ENCODE measurements around the gene GRAP2. TPM values are rescaled to one million over a fixed set of nuclear protein-coding genes. Genes with fewer than 3 reads are reported as not detected.
A peak's percentile ranks its signal among the peaks of the same experiment; 100 is the strongest.

The GRAP2 gene
- total and polyA plus RNA-seq, 9 of the 15 experiments (the other 6 are each of a cell fraction or from before 2014, with no cell fraction given) = 4.8 to 88.7 (median 60.4) TPM

DNA sequence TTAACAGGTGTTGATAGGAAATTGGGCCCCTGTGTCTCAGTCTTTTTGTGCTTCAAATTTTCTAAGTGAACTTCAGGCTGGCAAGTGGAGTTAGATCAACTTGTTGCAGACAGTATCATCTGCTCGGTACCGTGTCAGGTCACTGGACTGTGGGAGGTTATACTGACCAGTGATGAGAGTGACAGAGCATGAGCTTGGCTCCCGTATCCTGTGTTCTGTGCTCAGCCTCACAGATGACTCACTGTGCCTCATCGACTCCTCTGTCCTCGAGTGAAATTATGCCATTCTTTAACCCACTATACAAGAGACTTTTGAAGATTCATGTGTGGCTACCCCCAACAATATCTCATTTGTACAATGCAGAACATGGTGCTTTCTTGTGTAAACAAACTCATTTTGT is 7.9 kb downstream of the GRAP2 start (continued):
- TF ChIP-seq, protein P1, sequence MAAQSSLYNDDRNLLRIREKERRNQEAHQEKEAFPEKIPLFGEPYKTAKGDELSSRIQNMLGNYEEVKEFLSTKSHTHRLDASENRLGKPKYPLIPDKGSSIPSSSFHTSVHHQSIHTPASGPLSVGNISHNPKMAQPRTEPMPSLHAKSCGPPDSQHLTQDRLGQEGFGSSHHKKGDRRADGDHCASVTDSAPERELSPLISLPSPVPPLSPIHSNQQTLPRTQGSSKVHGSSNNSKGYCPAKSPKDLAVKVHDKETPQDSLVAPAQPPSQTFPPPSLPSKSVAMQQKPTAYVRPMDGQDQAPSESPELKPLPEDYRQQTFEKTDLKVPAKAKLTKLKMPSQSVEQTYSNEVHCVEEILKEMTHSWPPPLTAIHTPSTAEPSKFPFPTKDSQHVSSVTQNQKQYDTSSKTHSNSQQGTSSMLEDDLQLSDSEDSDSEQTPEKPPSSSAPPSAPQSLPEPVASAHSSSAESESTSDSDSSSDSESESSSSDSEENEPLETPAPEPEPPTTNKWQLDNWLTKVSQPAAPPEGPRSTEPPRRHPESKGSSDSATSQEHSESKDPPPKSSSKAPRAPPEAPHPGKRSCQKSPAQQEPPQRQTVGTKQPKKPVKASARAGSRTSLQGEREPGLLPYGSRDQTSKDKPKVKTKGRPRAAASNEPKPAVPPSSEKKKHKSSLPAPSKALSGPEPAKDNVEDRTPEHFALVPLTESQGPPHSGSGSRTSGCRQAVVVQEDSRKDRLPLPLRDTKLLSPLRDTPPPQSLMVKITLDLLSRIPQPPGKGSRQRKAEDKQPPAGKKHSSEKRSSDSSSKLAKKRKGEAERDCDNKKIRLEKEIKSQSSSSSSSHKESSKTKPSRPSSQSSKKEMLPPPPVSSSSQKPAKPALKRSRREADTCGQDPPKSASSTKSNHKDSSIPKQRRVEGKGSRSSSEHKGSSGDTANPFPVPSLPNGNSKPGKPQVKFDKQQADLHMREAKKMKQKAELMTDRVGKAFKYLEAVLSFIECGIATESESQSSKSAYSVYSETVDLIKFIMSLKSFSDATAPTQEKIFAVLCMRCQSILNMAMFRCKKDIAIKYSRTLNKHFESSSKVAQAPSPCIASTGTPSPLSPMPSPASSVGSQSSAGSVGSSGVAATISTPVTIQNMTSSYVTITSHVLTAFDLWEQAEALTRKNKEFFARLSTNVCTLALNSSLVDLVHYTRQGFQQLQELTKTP (IDR thresholded peaks at IDR 0.05; ENCODE audit: low read depth in 1 of 2, partially characterized antibody in 2 of 2) = no peak
- TF ChIP-seq SMARCA4 (IDR thresholded peaks at IDR 0.05) (peak; percentile 30; the same call in 1 of the 2 replicates), SRSF7 (optimal IDR thresholded peaks at IDR 0.05; ENCODE audit: low read depth, low read length) (no peak), ZNF12 (CRISPR knock-in tag; IDR thresholded peaks at IDR 0.05) (no peak), DPF2 (IDR thresholded peaks at IDR 0.05) (peak; percentile 44; the same call in 1 of the 2 replicates), TSC22D4 (tag; IDR thresholded peaks at IDR 0.05) (no peak), ELF4 (CRISPR knock-in tag; IDR thresholded peaks at IDR 0.05) (no peak), ARNT (IDR thresholded peaks at IDR 0.05) (no peak), ZNF253 (CRISPR knock-in tag; conservative IDR thresholded peaks at IDR 0.05) (no peak), ZNF232 (CRISPR knock-in tag; IDR thresholded peaks at IDR 0.05) (no peak), ZNF239 (CRISPR knock-in tag; IDR thresholded peaks at IDR 0.05) (no peak), KAT7 (CRISPR knock-in tag; IDR thresholded peaks at IDR 0.05; ENCODE audit: borderline replicate concordance) (no peak), TGIF2 (CRISPR knock-in tag; IDR thresholded peaks at IDR 0.05) (no peak), ATF1 (CRISPR knock-in tag; IDR thresholded peaks at IDR 0.05) (no peak), ATF1 (tag; IDR thresholded peaks at IDR 0.05) (peak; percentile 22; the same call in 1 of the 2 replicates), POU5F1 (IDR thresholded peaks at IDR 0.05; ENCODE audit: borderline replicate concordance, low read depth, low read length, partially characterized antibody) (no peak), ZNF197 (CRISPR knock-in tag; IDR thresholded peaks at IDR 0.05; ENCODE audit: low read depth) (no peak), POLR2B (IDR thresholded peaks at IDR 0.05; ENCODE audit: low read depth, partially characterized antibody) (no peak), ZNF696 (CRISPR knock-in tag; conservative IDR thresholded peaks at IDR 0.05) (no peak)
- TF ChIP-seq, protein P2, sequence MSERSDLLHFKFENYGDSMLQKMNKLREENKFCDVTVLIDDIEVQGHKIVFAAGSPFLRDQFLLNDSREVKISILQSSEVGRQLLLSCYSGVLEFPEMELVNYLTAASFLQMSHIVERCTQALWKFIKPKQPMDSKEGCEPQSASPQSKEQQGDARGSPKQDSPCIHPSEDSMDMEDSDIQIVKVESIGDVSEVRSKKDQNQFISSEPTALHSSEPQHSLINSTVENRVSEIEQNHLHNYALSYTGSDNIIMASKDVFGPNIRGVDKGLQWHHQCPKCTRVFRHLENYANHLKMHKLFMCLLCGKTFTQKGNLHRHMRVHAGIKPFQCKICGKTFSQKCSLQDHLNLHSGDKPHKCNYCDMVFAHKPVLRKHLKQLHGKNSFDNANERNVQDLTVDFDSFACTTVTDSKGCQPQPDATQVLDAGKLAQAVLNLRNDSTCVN (CRISPR knock-in tag; IDR thresholded peaks at IDR 0.05) = no peak
- TF ChIP-seq, protein P3, sequence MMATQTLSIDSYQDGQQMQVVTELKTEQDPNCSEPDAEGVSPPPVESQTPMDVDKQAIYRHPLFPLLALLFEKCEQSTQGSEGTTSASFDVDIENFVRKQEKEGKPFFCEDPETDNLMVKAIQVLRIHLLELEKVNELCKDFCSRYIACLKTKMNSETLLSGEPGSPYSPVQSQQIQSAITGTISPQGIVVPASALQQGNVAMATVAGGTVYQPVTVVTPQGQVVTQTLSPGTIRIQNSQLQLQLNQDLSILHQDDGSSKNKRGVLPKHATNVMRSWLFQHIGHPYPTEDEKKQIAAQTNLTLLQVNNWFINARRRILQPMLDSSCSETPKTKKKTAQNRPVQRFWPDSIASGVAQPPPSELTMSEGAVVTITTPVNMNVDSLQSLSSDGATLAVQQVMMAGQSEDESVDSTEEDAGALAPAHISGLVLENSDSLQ (IDR thresholded peaks at IDR 0.05) = peak; percentile 80
- TF ChIP-seq, protein P4, sequence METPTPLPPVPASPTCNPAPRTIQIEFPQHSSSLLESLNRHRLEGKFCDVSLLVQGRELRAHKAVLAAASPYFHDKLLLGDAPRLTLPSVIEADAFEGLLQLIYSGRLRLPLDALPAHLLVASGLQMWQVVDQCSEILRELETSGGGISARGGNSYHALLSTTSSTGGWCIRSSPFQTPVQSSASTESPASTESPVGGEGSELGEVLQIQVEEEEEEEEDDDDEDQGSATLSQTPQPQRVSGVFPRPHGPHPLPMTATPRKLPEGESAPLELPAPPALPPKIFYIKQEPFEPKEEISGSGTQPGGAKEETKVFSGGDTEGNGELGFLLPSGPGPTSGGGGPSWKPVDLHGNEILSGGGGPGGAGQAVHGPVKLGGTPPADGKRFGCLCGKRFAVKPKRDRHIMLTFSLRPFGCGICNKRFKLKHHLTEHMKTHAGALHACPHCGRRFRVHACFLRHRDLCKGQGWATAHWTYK (CRISPR knock-in tag; IDR thresholded peaks at IDR 0.05) = no peak
- TF ChIP-seq, protein P5, sequence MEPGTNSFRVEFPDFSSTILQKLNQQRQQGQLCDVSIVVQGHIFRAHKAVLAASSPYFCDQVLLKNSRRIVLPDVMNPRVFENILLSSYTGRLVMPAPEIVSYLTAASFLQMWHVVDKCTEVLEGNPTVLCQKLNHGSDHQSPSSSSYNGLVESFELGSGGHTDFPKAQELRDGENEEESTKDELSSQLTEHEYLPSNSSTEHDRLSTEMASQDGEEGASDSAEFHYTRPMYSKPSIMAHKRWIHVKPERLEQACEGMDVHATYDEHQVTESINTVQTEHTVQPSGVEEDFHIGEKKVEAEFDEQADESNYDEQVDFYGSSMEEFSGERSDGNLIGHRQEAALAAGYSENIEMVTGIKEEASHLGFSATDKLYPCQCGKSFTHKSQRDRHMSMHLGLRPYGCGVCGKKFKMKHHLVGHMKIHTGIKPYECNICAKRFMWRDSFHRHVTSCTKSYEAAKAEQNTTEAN (CRISPR knock-in tag; IDR thresholded peaks at IDR 0.05) = no peak

Measured in K562 (cell line).